Amygdala (tissue), 56 donors: ENCODE data around the gene TIGD3.

Experiments used
- DNase-seq, 56 donors: peaks; one replicate each; lab custom pipeline; 2025; lab: John Stamatoyannopoulos, UW

Gene TIGD3

DNA sequence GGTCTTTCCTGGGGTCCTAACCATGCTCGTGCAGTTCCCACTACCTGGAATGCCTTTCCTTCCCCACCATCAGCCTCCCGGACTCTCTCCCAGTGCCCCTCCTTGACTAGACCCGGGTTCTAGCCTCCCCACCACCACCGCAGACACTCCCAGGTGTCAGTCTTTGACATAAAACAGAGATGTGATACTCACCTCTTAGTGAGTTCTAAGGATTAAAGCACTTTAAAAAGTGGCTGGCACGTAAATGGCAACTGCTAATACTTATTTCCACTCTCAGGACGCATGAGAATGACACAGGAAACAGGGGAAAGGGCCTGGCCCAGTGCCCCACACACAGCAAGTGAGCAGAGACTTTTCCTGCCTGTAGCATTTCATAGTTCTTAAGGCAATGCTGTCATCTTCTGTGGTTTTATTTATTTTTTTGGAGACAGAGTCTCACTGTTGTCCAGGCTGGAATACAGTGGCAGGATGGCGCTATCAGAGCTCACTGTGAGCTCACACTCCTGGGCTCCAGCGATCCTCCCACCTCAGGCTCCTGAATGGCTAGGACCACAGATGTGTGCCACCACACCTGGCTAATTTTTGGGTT lies 29.8 kb downstream of the TIGD3 start:
- no peak for DNase-seq

DNA sequence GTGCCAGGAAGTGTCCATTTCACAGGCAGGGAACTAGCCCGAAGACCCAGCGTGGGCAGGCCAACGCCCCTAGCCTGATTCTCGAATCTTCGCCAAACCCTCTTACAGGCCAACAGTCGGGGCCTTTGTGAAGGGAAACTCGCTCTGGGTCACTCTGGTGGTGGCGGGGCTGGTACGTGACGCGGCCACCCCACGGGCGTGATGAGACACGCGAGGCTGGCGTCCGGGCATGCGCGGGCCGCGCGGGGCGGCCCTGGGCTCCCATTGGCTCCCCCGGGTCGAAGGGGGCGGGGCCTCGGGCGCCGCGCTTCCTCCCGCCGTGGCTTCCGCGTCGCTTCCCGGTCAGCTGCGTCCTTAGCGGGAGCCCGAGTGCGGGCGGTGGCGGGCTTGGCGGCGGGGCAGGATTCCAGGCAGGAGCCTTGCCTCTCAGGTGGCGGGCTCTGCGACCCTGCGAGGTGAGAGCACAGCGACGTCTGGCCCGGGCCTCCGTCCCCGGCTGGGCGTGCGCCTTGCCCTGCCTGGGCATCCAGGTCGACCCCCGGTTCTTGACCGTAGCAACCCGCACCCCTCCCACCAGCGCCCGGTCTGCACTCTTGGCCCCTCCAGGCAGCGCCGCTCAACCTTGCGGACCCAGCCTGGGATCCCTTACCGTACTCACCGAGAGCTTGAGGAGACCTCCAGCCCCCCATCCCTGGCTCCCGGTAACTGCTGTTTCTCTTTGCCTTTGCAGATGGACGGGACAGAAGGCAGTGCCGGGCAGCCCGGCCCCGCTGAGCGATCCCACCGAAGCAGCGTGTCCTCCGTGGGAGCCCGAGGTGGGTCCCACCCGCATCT lies 32.0 kb downstream of the TIGD3 start, which contains the start of gene FRMD8:
Gene FRMD8 (plus strand): TSS at position 331 of the 834 bp plus-strand sequence. CDS start 400 bp downstream, at position 731.
- peak; percentile 18 to 96 (median 86) for DNase-seq

DNA sequence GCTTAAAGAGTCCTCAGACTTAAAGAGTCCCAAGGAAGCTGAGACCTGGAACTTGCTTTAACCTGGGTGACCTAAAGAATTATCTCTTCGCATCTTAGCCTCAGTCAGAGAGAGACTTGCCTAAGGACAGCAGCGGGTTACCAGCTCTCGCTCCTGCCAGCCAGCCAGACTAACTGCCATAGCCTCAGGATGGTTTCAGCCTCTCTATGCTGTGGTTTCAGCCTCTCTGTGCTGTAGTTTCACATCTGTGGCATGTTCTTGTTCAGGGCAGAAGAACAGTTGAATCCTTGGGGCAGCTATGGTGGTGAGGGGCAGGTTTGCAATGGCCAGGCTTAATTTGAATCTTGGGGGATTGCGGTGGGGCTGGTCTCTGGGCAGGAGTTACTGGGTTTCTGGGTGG lies 34.2 kb downstream of the TIGD3 start:
- DNase-seq: no peak

DNA sequence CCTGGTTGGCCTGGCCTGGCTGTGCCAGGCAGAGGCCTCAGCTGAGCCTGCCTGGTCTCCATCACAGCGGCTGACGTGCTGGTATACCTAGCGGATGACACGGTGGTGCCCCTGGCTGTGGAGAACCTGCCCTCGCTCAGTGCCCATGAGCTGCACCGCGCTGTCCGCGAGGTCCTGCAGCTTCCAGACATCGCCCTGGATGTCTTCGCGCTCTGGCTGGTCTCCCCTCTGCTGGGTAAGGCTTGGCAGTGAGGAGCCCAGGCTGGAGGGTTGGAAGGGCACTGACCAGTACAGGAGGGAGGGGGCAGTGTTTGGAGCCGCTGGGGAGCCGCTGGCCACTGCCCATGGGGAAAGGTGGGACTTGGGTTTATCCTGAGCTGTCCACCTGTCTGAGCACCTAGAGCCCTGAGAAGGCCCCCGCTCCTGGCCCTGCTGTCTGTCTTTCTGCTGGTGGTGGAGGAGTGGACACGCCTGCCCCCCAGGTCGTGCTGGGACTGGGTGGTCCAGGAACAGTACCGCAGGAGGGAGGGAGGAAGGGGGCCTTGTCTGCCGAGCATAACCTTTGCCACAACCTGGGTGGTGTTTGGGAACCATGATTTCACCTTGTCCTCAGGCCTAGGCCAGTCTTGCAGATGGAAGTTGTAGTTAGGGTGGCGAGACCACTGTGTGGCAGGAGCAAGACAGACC lies 34.9 kb downstream of the TIGD3 start:
- DNase-seq: no peak

DNA sequence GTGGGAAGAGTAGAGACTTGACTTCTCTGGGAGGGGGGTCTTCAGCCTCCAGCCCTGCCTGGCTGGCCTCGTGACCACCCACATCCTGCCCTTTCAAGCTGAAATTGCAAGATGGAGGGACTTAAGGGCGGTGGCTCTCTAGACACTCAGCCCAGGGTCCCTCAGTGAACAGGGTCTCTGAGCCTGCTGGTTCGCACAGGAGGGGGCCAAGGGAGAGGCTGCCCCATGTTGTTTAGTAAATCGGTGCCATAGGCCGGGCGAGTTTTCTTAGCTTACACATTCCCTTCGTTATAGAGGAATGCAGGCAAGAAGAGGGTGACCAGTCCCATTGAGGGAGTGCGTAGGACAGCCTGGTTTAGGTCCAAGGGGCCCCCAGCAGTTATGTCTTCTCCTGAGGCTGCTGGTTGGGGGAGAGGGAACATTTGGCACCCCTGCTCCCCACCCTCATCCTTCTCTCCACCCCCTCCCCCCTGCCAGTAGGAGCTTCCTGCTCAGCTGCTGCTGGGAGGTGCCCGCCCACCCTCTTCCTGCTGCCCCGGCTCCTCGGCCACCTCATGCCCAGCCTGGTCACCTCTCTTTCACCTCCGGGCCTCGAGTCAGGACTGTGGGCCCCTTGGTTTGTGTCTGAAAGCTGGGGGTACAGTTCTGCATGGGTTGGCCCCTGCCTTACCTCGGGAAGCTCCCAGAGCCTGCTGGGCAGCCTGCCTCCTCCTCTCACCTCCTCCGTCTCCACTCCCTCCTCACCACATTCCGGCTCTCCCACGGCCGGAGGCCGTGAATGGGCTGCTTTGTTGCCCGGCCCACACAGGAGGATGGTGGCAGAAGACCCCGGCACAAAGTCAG lies 35.8 kb downstream of the TIGD3 start:
- peak in 1 of 56 donors; percentile 20 for DNase-seq

DNA sequence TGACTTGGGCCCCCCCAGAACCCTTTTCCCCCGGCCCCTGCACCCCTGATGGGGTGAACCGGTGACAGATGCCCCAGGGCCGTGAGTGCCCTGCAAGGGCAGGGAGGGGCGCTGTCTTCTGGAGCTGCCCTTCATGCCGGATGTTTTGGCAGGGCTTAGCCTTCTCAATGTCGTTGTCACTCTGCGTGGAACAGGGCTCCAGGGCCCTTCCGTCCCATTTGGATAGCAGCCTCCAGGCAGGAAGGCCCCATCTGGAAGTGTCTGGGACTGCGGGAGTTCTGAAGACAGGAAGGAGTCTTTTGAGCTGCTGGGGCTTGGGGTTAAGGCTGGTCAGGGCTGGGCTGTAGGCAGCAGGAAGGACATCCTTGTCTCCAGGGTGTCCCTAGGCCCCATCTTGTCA lies 36.4 kb downstream of the TIGD3 start:
- no peak for DNase-seq

DNA sequence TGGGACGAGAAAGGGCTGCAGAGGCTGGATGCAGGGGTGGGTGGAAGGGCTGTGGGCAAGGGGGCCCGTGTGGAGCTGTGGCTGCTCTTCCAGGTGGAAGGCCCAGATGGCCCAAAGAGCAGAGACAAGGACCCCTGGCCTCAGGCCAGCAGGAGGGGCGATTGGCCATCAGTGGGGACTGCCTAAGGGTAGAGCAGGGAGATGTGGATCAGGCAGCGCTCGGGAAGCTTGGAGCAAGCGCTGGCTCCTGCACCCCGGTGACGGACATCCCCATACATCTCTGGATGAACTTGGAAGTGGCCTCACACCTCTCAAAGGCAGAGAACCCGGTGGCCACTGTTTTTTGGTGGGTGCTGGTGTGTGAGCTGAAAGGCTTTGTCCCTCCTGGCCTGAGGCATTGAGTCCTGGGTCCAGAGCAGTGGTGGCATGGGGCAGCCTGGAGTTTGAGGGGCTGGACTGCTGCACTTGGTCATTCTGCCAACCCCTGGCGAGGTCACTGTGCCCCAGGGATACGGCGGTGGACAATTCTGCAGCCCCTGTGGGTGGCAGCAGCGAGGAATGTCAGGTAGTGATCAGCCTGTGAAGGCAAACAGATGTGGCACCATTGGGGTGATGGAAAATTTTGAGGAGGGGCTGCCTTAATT lies 37.8 kb downstream of the TIGD3 start:
- no peak for DNase-seq

DNA sequence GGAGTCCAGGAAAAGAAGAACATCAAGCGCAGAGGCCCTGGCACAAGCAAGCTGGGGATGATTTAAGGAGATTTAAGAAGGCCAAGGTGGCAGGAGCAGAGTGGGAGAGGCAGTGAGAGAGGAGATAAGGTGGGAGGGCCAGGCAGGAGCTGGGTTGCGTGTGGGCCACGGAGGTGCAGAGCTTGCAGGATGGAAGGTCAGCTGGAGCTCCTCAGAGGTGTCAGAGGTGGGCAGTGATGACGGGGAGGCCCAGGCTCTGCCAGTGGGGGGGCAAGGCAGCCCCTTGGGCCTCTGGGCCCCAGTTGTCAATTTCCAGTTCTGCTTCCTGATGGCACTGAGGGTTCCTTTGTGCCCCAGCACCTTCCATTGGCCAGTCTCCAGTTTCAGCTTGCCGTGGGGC lies 38.3 kb downstream of the TIGD3 start:
- no peak for DNase-seq

DNA sequence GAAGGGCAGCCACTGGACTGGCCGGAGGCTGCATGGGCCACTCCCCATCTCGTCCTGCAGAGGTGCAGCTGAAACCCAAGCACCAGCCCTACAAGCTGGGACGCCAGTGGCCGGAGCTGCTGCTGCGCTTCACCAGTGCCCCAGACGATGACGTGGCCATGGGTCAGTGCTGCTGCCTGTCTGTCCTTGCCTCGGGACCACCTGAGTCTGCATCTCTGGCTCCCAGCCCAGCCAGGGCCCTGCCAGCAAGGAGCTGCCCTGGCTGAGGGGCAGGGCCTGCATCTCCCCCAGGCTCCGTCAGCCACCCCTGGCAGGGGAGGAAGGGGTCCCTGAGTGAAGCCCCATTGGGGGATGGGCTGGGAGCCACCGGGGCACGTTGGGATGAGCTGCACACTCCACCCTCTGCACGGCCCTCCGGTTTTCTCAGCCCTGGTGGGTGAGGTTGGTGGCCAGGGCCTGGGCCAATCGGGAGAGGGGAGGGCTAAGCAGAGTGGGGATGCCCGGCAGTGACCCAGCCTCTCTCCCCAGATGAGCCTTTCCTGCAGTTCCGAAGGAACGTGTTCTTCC lies 39.0 kb downstream of the TIGD3 start:
- DNase-seq: no peak

DNA sequence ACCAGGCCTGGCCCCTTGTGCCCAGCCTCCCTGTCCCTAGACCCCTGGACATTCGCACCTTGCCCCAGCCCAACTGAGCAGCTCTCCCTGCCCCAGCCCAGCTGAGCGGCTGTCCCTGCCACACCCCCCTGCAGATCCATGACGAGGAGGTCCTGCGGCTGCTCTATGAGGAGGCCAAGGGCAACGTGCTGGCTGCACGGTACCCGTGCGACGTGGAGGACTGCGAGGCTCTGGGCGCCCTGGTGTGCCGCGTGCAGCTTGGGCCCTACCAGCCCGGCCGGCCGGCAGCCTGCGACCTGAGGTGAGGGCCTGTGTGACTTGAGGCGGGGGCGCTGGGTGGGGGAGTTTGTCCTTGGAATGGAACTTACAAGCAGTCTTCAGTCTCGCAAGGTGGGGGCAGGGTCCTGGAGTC lies 39.6 kb downstream of the TIGD3 start:
- DNase-seq: no peak

DNA sequence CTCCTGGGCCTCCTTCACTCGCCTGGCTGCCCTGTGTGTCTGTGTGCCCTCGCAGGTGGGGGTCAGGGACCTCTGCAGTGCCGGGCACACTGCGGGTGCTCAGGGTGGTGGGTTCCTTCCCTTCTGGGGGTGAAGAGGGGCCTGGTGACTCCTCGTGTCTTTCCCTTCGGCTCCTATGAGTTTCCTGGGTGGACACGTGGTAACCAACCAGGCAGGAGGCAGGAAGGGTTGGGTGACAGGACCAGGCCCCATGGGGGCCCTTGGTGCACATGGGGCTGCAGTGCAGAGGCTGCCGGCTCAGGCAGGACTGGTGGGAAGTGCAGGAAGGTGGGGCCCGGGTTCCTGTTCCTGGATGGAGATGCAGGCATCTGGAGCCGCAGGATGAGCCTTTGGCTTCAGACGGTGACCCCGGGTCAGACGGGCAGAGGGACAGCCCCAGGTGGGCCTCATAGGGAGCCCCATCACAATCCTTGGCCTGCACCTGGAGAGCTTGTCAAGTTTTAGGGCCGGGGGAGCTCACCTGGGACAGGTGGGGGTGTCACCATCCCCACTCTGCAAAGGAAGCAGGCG lies 41.5 kb downstream of the TIGD3 start:
- no peak for DNase-seq

DNA sequence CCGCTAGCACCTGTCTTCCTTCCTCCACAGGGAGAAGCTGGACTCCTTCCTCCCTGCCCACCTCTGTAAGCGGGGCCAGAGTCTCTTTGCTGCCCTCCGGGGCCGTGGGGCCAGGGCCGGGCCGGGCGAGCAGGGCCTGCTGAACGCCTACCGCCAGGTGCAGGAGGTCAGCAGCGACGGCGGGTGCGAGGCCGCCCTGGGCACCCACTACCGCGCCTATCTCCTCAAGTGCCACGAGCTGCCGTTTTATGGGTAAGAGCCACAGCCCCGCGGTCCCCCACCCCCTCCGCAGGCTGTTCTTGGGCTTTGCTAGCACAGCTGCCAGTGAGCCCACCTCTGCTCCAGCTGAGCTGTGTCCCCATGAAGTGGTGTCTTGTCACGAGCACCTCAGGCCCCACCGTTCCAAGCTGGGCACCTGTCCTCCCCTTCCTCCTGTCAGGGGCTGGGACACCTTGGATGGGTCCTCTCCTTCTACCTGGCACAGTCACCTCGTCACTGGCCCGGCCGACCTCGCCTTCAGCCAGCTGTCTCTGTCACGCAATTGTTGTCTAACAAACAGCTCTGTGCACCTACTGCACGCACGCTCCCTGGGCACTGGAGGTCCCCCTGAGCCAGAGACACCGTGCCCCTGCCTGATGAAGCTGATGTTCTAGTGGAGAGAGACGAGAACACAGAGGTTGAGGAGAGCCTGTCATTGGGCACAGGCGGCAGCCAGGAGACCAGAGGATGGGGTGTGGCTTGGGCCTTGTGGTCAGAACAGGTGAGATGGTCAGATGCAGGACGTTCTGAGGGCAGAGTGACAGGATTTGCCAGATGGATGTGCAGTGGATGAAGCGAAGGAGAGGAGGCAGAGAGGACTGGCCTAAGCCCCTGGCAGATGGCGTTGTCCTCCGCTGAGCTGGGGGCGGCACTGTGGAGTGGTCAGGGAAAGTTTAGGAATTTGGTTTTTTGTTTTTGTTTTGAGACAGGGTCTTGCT lies 42.5 kb downstream of the TIGD3 start:
- DNase-seq: no peak

DNA sequence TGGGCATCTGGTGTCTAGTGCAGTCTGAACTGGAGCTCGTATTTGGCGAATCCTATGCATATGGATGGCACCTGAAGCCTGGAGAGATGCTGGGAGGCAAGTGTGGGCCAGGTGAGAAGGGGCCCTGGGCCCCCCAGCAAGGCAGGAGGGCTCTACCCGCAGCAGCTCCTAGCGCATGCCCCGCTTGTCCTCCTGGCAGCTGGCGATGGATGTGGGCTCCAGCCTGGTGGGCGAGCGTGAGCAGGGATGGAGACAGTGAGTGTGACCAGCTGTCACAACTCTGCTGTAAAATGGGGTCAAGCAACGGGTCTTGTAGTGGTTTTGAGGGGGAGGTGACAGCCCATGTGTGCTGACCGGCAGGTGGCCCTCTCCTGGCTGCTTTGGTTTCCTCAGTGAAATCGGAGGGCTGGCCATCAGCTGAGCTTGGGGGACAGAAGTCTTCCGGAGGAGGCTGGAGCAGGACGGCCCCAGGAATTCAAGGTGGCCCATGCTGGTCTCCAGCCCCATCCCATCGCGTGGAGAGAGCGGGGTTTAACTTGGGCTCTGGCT lies 43.9 kb downstream of the TIGD3 start:
- DNase-seq: no peak

DNA sequence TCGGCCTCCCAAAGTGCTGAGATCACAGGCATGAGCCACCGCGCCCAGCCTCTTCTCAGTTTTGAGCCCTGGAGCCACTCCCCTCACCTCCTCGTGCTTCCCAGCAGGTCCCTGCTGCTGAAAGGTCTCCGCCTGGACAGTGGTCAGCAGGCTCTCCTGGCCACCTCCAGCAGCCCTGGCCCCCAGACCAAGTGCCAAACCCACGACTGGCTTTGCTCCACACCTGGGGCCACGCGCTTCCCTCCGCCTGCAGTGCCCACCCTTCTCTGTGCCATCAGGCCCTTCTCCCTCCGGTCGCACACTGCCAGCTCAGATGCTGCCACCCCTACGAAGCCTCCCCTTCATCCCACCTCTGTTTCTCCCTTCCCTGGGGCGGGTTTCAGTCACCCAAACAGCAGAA lies 44.7 kb downstream of the TIGD3 start:
- DNase-seq: no peak

DNA sequence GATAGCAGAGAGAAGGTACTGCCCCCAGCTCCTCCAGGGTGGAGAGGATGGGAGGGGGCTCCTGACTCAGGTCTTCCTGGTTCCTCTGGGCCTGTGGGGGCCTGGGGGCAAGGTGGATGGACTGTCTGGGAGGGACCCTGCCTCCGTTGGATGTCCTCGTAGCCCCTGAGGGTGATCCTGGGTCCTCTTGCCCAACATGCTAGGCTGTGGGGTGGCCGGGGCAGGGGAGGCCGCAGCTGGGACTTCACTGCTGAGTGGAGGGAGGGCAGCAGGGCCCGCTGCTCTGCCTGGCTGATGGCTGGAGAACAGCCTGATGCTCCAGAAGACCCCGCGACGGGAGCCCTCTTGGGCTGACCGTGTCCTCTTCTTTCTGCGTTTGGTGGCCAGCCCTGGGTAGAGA lies 45.3 kb downstream of the TIGD3 start:
- DNase-seq: no peak

DNA sequence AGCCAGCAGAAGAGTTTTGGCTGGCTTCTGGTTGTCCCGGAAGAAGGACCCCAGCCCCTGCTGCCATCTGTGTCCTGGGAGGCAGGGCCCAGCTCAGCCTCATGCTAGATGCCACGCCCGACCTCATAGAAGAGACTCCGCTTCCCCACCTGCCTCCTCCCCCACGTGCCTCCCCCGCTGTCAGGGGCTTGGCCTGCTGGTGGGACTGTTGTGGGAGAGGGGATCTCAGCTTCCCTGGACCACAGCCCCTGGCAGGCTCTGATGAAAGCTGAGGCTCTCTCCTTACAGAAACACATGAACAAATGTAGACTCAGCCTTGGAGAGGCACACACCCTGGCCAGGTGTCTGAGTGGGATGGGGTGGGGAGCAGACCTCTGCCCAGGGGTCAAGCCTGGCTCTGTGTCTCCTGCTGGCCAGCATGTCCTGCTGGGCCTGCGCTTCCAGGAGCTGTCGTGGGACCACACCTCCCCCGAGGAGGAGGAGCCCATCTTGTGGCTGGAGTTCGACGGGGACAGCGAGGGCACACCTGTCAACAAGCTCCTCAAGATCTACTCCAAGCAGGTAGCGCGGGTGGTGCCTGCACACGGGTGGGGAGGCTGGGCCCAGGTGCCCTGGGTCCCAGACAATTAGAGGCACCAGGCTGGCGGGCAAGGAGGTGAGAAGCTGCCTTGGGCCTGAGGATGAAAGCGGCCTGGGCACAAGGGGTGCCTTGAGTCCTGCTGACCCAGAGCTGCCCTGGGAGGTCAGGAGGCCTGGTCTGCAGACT lies 45.9 kb downstream of the TIGD3 start:
- no peak for DNase-seq
